Uterus (tissue), 2 donors: ENCODE measurements around the gene SLC16A3.

Experiments
- CTCF ChIP-seq, 4 experiments: fragments of 200-600 bp in 2 of 4; fragments of 450-650 bp in 2 of 4; sonication (generic) in 2 of 4; IDR thresholded peaks; one replicate each; pipeline ENCODE4 v1.5.1; 2016 to 2019; ENCODE audit warnings: antibody characterized with exemption in 4 of 4, mild to moderate bottlenecking in 2 of 4, moderate library complexity in 1 of 4
- POLR2A ChIP-seq, 2 donors: fragments of 450-650 bp; IDR thresholded peaks; one replicate each; pipeline ENCODE4 v1.6.1; 2016; ENCODE audit warnings: antibody characterized with exemption in 2 of 2, mild to moderate bottlenecking in 1 of 2, moderate library complexity in 1 of 2

- TF ChIP-seq POLR2A (IDR thresholded peaks at IDR 0.05), result no peak
- TF ChIP-seq CTCF (IDR thresholded peaks at IDR 0.05), result no peak
Observed at GRCh38 chr17:82281076-82281475, 52.2 kb downstream of the SLC16A3 start.
